Neutrophil (primary cell): ENCODE measurements around the gene PLEKHG5.
"Not testable (repeated sequence)": the region's sequence is repeated elsewhere in the genome, so short reads cannot be mapped to it uniquely, and the experiment has no call there.

Source experiments
- H3K27ac ChIP-seq: fragments of 200-600 bp; sonication (generic); 2 replicates; pipeline ENCODE4 v1.5.1; 2016; ENCODE audit warnings: mild to moderate bottlenecking, moderate library complexity
- H3K27me3 ChIP-seq: fragments of 200-600 bp; sonication (generic); 2 replicates; pipeline ENCODE4 v1.6.0; 2016; ENCODE audit warnings: mild to moderate bottlenecking
- H3K36me3 ChIP-seq: fragments of 200-600 bp; sonication (generic); 2 replicates; pipeline ENCODE4 v1.5.1; 2017
- H3K4me1 ChIP-seq, 2 experiments: fragments of 200-600 bp in 1 of 2; sonication (generic) in 1 of 2; 1 replicate in 1 of 2; 2 replicates in 1 of 2; pipeline versions ENCODE4 v1.5.1 to v1.6.1; 2013 to 2016; ENCODE audit warnings: low read depth in 1 of 2, low read length in 1 of 2, mild to moderate bottlenecking in 1 of 2, moderate library complexity in 1 of 2; ENCODE audit not compliant: control insufficient read depth in 1 of 2, insufficient read depth in 1 of 2
- H3K4me3 ChIP-seq, 2 experiments: fragments of 200-600 bp in 1 of 2; sonication (generic) in 1 of 2; 1 replicate in 1 of 2; 2 replicates in 1 of 2; pipeline ENCODE4 v1.5.1; 2013 to 2016; ENCODE audit warnings: low read depth in 1 of 2, low read length in 1 of 2, mild to moderate bottlenecking in 1 of 2, moderate library complexity in 1 of 2
- H3K9me3 ChIP-seq: fragments of 200-600 bp; sonication (generic); 2 replicates; pipeline ENCODE4 v1.5.1; 2016
- TF ChIP-seq, protein P1 (sequence below): fragments of 200-600 bp; sonication (generic); IDR thresholded peaks from 2 replicates; pipeline ENCODE4 v1.5.1; 2016; ENCODE audit warnings: antibody characterized with exemption

Gene PLEKHG5

GRCh38 chr1:6456800-6457466 lies 34.5 kb downstream of the PLEKHG5 start:
- H3K4me3 ChIP-seq = no peak overlapping the region
- H3K9me3 ChIP-seq = no peaks in the 10 kb centered on the region
- no peak overlapping the region for H3K27ac ChIP-seq
- TF ChIP-seq, protein P1, sequence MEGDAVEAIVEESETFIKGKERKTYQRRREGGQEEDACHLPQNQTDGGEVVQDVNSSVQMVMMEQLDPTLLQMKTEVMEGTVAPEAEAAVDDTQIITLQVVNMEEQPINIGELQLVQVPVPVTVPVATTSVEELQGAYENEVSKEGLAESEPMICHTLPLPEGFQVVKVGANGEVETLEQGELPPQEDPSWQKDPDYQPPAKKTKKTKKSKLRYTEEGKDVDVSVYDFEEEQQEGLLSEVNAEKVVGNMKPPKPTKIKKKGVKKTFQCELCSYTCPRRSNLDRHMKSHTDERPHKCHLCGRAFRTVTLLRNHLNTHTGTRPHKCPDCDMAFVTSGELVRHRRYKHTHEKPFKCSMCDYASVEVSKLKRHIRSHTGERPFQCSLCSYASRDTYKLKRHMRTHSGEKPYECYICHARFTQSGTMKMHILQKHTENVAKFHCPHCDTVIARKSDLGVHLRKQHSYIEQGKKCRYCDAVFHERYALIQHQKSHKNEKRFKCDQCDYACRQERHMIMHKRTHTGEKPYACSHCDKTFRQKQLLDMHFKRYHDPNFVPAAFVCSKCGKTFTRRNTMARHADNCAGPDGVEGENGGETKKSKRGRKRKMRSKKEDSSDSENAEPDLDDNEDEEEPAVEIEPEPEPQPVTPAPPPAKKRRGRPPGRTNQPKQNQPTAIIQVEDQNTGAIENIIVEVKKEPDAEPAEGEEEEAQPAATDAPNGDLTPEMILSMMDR = no peak
- H3K36me3 ChIP-seq = no peaks in the 10 kb centered on the region
- H3K4me1 ChIP-seq = no peaks in the 10 kb centered on the region
- H3K27me3 ChIP-seq = peaks cover 100% of the 10 kb centered on the region

GRCh38 chr1:6455752-6456520 lies 35.5 kb downstream of the PLEKHG5 start:
- not testable (repeated sequence) for H3K4me3 ChIP-seq, H3K27ac ChIP-seq, H3K4me1 ChIP-seq, H3K36me3 ChIP-seq, H3K9me3 ChIP-seq
- peaks cover 100% of the 10 kb centered on the region for H3K27me3 ChIP-seq

- peaks cover 100% of the 10 kb centered on the region for H3K27me3 ChIP-seq
- no peak overlapping the region for H3K4me3 ChIP-seq
Measured at GRCh38 chr1:6454856-6455751, 36.4 kb downstream of the PLEKHG5 start.

GRCh38 chr1:6453895-6454855 lies 37.3 kb downstream of the PLEKHG5 start:
- H3K36me3 ChIP-seq, H3K9me3 ChIP-seq, H3K4me3 ChIP-seq, H3K27ac ChIP-seq, H3K4me1 ChIP-seq: not testable (repeated sequence)
- H3K27me3 ChIP-seq = peaks cover 100% of the 10 kb centered on the region

More at GRCh38 chr1:6454856-6455751, 36.4 kb downstream of the PLEKHG5 start:
- Histone ChIP-seq H3K36me3 (no peaks in the 10 kb centered on the region), H3K27ac (no peak overlapping the region), H3K4me1 (no peaks in the 10 kb centered on the region), H3K9me3 (no peaks in the 10 kb centered on the region)
- TF ChIP-seq, protein P1 = no peak

GRCh38 chr1:6450943-6451373 lies 40.5 kb downstream of the PLEKHG5 start:
- Histone ChIP-seq H3K4me3 (no peak overlapping the region), H3K27me3 (peaks cover 100% of the 10 kb centered on the region), H3K4me1 (no peaks in the 10 kb centered on the region), H3K9me3 (no peaks in the 10 kb centered on the region), H3K36me3 (no peaks in the 10 kb centered on the region), H3K27ac (no peak overlapping the region)
- TF ChIP-seq, protein P1 = no peak

DNA sequence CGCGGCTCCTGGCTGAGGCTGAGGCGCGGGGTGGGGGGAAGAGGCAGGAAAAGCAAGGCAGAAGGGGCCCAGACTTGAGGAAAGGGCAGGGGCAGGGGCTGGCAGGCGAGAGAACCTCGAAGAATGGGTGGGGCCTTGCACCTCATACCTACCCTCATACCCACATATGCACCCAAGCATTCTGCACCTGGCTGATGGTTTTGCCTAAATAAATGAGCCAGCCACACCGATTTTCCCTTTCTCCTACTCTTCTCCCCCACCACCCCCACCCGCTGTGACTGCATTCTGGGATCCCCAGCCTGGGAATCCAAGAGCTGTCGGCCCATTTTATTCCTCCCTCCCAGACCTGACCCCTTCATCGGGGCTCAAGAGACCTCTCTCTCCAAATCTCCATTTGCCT lies 41.0 kb downstream of the PLEKHG5 start:
- peaks cover 100% of the 10 kb centered on the region for H3K27me3 ChIP-seq
- H3K9me3 ChIP-seq, H3K4me1 ChIP-seq, H3K27ac ChIP-seq, H3K4me3 ChIP-seq, H3K36me3 ChIP-seq: not testable (repeated sequence)
